GM12878 (cell line): ENCODE results near the gene SNCAIP. TPM values are rescaled to one million over a fixed set of nuclear protein-coding genes. Genes with fewer than 3 reads are reported as not detected.

Experiments
- ATAC-seq: fragments of 200-7000 bp; cut with Tn5 transposase; 3 replicates; pipeline ENCODE4 v1.9.1; 2020; ENCODE audit warnings: mild to moderate bottlenecking, moderate library complexity
- BruUV-seq: library from RNA; stranded (reverse); fragments of 400-500 nt; replicated peaks from 2 replicates; lab custom pipeline; 2021; lab: Mats Ljungman, UMichigan
- CTCF ChIA-PET: fragments of 300-600 bp; sonication (Branson Sonifier 250); formaldehyde crosslinking; extraction: SDS; loops from one replicate; lab custom pipeline; 2021; ENCODE audit warnings: inconsistent platforms; lab: Yijun Ruan, JAX
- POLR2A ChIA-PET: fragments of 350-600 bp; formaldehyde crosslinking; extraction: SDS; loops from one replicate; lab custom pipeline; 2021; ENCODE audit warnings: inconsistent platforms; lab: Charles Lee
- RAD21 ChIA-PET: fragments of 300-600 bp; sonication (Branson Sonifier 250); formaldehyde crosslinking; loops from one replicate; lab custom pipeline; 2023; ENCODE audit warnings: antibody characterized with exemption; ENCODE audit not compliant: unreplicated experiment; lab: Charles Lee
- SMC1A ChIA-PET: fragments of 300-600 bp; sonication (Branson Sonifier 250); formaldehyde crosslinking; loops from one replicate; lab custom pipeline; 2023; ENCODE audit not compliant: unreplicated experiment, uncharacterized antibody; lab: Charles Lee
- DNase-seq: peaks from one replicate; pipeline ENCODE4 v3.0.0-alpha.2; 2011; ENCODE audit warnings: low read depth, low spot score
- FAIRE-seq: peaks from 3 replicates; lab custom pipeline; 2011; peaks lifted over from hg19 to GRCh38; lab: Jason Lieb, UNC
- H2AFZ ChIP-seq: 2 replicates; pipeline ENCODE4 v1.6.0; 2011; ENCODE audit warnings: low read depth, low read length, control low read depth; ENCODE audit not compliant: control insufficient read depth
- H3K27ac ChIP-seq: 2 replicates; pipeline ENCODE4 v1.5.1; 2011; ENCODE audit warnings: control low read depth; ENCODE audit not compliant: control insufficient read depth, insufficient read depth
- H3K27me3 ChIP-seq, 2 experiments: replicated peaks in 1 of 2; 2 replicates each; pipeline versions ENCODE4 v1.6.0 to v1.6.1; 2011; ENCODE audit warnings: low read length in 1 of 2; ENCODE audit not compliant: control insufficient read depth in 2 of 2, insufficient read depth in 2 of 2
- H3K36me3 ChIP-seq, 2 experiments: 2 replicates each; pipeline ENCODE4 v1.5.1; 2011; ENCODE audit warnings: low read length in 1 of 2; ENCODE audit not compliant: control insufficient read depth in 2 of 2, insufficient read depth in 2 of 2
- H3K4me1 ChIP-seq: 2 replicates; pipeline ENCODE4 v1.6.1; 2011; ENCODE audit warnings: mild to moderate bottlenecking, low read length, moderate library complexity, mixed read lengths; ENCODE audit not compliant: control insufficient read depth, insufficient read depth
- H3K4me2 ChIP-seq: 2 replicates; pipeline ENCODE4 v1.6.0; 2011; ENCODE audit warnings: control low read depth; ENCODE audit not compliant: control insufficient read depth, insufficient read depth
- H3K4me3 ChIP-seq: fragments of 200-600 bp; sonication (generic); 2 replicates; pipeline ENCODE4 v1.5.1; 2016
- H3K79me2 ChIP-seq: 2 replicates; pipeline ENCODE4 v1.6.0; 2011; ENCODE audit warnings: low read length; ENCODE audit not compliant: control insufficient read depth, insufficient read depth
- H3K9ac ChIP-seq: 2 replicates; pipeline ENCODE4 v1.8.0; 2011; ENCODE audit warnings: low read length, control low read depth, mixed read lengths; ENCODE audit not compliant: control insufficient read depth, insufficient read depth
- H3K9me3 ChIP-seq: replicated peaks from 3 replicates; pipeline ENCODE4 v1.5.1; 2011; ENCODE audit warnings: mild to moderate bottlenecking, low read length; ENCODE audit not compliant: control insufficient read depth, insufficient read depth
- H4K20me1 ChIP-seq: 2 replicates; pipeline ENCODE4 v1.6.0; 2011; ENCODE audit not compliant: control insufficient read depth, insufficient read depth
- BCL11A ChIP-seq: IDR thresholded peaks from 2 replicates; pipeline ENCODE4 v1.6.1; 2011; ENCODE audit warnings: low read depth, low read length
- EED ChIP-seq: sonication (generic); IDR thresholded peaks from 2 replicates; pipeline ENCODE4 v1.6.1; 2016; ENCODE audit warnings: antibody characterized with exemption, low read depth
- GATAD2B ChIP-seq: fragments of 450-650 bp; conservative IDR thresholded peaks from 2 replicates; pipeline ENCODE4 v1.6.1; 2017; ENCODE audit warnings: low read depth, mild to moderate bottlenecking, moderate library complexity
- HCFC1 ChIP-seq: fragments of 150-350 bp; IDR thresholded peaks from 2 replicates; pipeline ENCODE4 v1.6.1; 2014; ENCODE audit warnings: low read length
- HDAC2 ChIP-seq: fragments of 200-600 bp; sonication (generic); IDR thresholded peaks from 2 replicates; pipeline ENCODE4 v1.6.1; 2017
- IRF5 ChIP-seq: fragments of 450-650 bp; IDR thresholded peaks from 2 replicates; pipeline ENCODE4 v1.6.1; 2017; ENCODE audit warnings: borderline replicate concordance
- KAT2A ChIP-seq: conservative IDR thresholded peaks from 2 replicates; pipeline ENCODE4 v1.6.1; 2011; ENCODE audit warnings: low read depth, low read length; ENCODE audit not compliant: control insufficient read depth
- MEF2B ChIP-seq: fragments of 450-650 bp; IDR thresholded peaks from 2 replicates; pipeline ENCODE4 v1.6.1; 2018; ENCODE audit warnings: mild to moderate bottlenecking, moderate library complexity; ENCODE audit not compliant: partially characterized antibody, poor library complexity, severe bottlenecking
- POLR2AphosphoS2 ChIP-seq: IDR thresholded peaks from 2 replicates; pipeline ENCODE4 v1.6.1; 2011; ENCODE audit warnings: low read depth, mild to moderate bottlenecking, low read length, improper control_type of control experiment, moderate library complexity
- RAD21 ChIP-seq: IDR thresholded peaks from 2 replicates; pipeline ENCODE4 v1.6.1; 2011; ENCODE audit warnings: mild to moderate bottlenecking, low read depth, low read length, moderate library complexity; ENCODE audit not compliant: insufficient read depth
- RCOR1 ChIP-seq: conservative IDR thresholded peaks from 2 replicates; pipeline ENCODE4 v1.6.1; 2012; ENCODE audit warnings: low read depth, low read length, improper control_type of control experiment
- TARDBP ChIP-seq: IDR thresholded peaks from 2 replicates; pipeline ENCODE4 v1.6.1; 2016; ENCODE audit warnings: borderline replicate concordance
- TCF3 ChIP-seq: IDR thresholded peaks from 2 replicates; pipeline ENCODE4 v1.6.1; 2012; ENCODE audit warnings: low read depth, mild to moderate bottlenecking, low read length, borderline replicate concordance; ENCODE audit not compliant: insufficient read depth
- ZZZ3 ChIP-seq: IDR thresholded peaks from 2 replicates; pipeline ENCODE4 v1.6.1; 2011; ENCODE audit warnings: low read depth; ENCODE audit not compliant: control insufficient read depth, insufficient read length
- WGBS: methylation state at CpG from one replicate; pipeline ENCODE4 v1.1.6; 2016; ENCODE audit warnings: low lambda C conversion rate; ENCODE audit not compliant: insufficient replicate concordance, insufficient coverage; ENCODE audit errors: missing lambda C conversion rate; 5-methylcytosine and 5-hydroxymethylcytosine counted together
- in situ Hi-C: fragments of 300-500 bp; cut with MboI; formaldehyde crosslinking; loops from 9 replicates; pipeline ENCODE4 v1.14.3; 2018; ENCODE audit warnings: mixed read lengths
- intact Hi-C: fragments of 100-400 bp; cut with micrococcal nuclease; formaldehyde crosslinking; loops from one replicate; pipeline ENCODE4 v1.14.2; 2022; ENCODE audit not compliant: unreplicated experiment
- polyA plus RNA-seq, 11 experiments: library from polyadenylated mRNA; depleted of rRNA in 4 of 11; unstranded in 6 of 11; stranded (reverse) in 5 of 11; fragments of >200 nt; fragmentation: Nextera tagmentation in 4 of 11; fragmentation: Illumina TruSeq in 1 of 11; extraction: Ambion mirVana in 4 of 11; extraction: Trizol in 1 of 11; gene quantifications; 1 replicate in 1 of 11; 2 replicates in 10 of 11; pipeline versions ENCODE4 v1.2.1 to v1.2.3, GENCODE V29; 2011 to 2016; ENCODE audit warnings: inconsistent platforms in 2 of 11, missing spikeins in 2 of 11, low read depth in 1 of 11
- total RNA-seq, 4 experiments: library from RNA; depleted of rRNA in 3 of 4; stranded (reverse); fragments of >200 nt in 3 of 4; fragmentation: Illumina TruSeq in 1 of 4; extraction: Trizol in 1 of 4; gene quantifications; 2 replicates each; pipeline versions ENCODE4 v1.2.1 to v1.2.3, GENCODE V29; 2013 to 2021
- TF ChIP-seq, protein P1 (sequence below), 3 experiments: IDR thresholded peaks in 2 of 3; conservative IDR thresholded peaks in 1 of 3; 2 replicates each; pipeline ENCODE4 v1.5.1; 2011; ENCODE audit warnings: low read depth in 3 of 3, low read length in 3 of 3, mild to moderate bottlenecking in 3 of 3, control low read depth in 2 of 3, moderate library complexity in 2 of 3, inconsistent platforms in 1 of 3, mixed read lengths in 1 of 3; ENCODE audit not compliant: control insufficient read depth in 2 of 3, insufficient read depth in 1 of 3; ENCODE audit errors: extremely low read depth in 1 of 3
- TF ChIP-seq, protein P2 (sequence below): fragments of 450-650 bp; IDR thresholded peaks from 2 replicates; pipeline ENCODE4 v1.6.1; 2017; ENCODE audit warnings: mild to moderate bottlenecking
- TF ChIP-seq, protein P3 (sequence below): IDR thresholded peaks from 2 replicates; pipeline ENCODE4 v1.6.1; 2011; ENCODE audit warnings: borderline replicate concordance, low read depth, mild to moderate bottlenecking, moderate library complexity, low read length; ENCODE audit not compliant: insufficient read depth, poor library complexity, severe bottlenecking

Gene SNCAIP
- total and polyA plus RNA-seq, 10 of the 15 experiments (the other 5 are each of a cell fraction or from before 2014, with no cell fraction given), result 0.03 to 0.62 (median 0.16) TPM; not detected in 1

DNA sequence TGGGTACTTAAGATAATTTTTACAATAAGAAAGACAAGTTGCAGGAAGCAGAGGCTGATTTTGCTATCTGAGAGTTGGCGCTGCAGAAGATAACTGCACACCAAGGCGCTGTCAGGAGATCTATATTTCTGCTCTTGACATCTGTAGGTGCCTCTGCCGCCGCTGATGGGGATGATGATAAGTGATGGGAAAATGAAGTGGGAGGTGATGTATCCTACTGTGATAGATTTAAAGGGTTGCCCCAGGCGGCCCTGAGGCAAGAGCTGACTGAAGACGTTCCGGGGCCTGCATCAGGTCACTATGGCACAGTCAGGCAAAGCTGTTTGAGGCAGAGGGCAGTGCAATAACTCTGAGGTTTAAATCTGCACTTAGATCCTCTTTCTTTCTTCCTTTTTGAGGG, 78.1 kb downstream of the SNCAIP start:
- H3K4me1 ChIP-seq, result no peaks in the 10 kb centered on the region
- DNase-seq (no peak), FAIRE-seq (no peak), ATAC-seq (no peak)
- 70% methylated on average over 7 of the region's 7 CpGs for WGBS
- no peak overlapping the region for H3K27ac ChIP-seq
- H3K27me3 ChIP-seq, result peaks cover 0 to 2% of the 10 kb centered on the region in 2 experiments; a peak in 2 of 4 replicates
- POLR2A ChIA-PET, result no interaction called here
- no peaks in the 10 kb centered on the region for H3K36me3 ChIP-seq
- BruUV-seq, result no TSS peak
- SMC1A ChIA-PET, result no interaction called here
- RAD21 ChIA-PET, result no interaction called here
- no peak overlapping the region for H3K9ac ChIP-seq
- no peaks in the 10 kb centered on the region for H3K9me3 ChIP-seq
- no peak overlapping the region for H3K4me3 ChIP-seq
- in situ Hi-C loops (no loop called here), intact Hi-C loops (no loop called here)
- H2AFZ ChIP-seq, result no peak overlapping the region
- H3K4me2 ChIP-seq, result no peak overlapping the region
- TF ChIP-seq HCFC1 (no peak), RCOR1 (no peak), ZZZ3 (no peak), HDAC2 (no peak), TCF3 (no peak), IRF5 (no peak), EED (no peak), RAD21 (no peak), GATAD2B (no peak), KAT2A (no peak), MEF2B (no peak), BCL11A (no peak), TARDBP (no peak), POLR2AphosphoS2 (no peak)
- TF ChIP-seq, protein P1, sequence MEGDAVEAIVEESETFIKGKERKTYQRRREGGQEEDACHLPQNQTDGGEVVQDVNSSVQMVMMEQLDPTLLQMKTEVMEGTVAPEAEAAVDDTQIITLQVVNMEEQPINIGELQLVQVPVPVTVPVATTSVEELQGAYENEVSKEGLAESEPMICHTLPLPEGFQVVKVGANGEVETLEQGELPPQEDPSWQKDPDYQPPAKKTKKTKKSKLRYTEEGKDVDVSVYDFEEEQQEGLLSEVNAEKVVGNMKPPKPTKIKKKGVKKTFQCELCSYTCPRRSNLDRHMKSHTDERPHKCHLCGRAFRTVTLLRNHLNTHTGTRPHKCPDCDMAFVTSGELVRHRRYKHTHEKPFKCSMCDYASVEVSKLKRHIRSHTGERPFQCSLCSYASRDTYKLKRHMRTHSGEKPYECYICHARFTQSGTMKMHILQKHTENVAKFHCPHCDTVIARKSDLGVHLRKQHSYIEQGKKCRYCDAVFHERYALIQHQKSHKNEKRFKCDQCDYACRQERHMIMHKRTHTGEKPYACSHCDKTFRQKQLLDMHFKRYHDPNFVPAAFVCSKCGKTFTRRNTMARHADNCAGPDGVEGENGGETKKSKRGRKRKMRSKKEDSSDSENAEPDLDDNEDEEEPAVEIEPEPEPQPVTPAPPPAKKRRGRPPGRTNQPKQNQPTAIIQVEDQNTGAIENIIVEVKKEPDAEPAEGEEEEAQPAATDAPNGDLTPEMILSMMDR (IDR thresholded peaks at IDR 0.05 in 2 of 3, conservative IDR thresholded peaks at IDR 0.05 in 1 of 3; ENCODE audit: control insufficient read depth in 2 of 3, extremely low read depth in 1 of 3, insufficient read depth in 1 of 3, low read depth in 3 of 3, low read length in 3 of 3), result no peak
- TF ChIP-seq, protein P2, sequence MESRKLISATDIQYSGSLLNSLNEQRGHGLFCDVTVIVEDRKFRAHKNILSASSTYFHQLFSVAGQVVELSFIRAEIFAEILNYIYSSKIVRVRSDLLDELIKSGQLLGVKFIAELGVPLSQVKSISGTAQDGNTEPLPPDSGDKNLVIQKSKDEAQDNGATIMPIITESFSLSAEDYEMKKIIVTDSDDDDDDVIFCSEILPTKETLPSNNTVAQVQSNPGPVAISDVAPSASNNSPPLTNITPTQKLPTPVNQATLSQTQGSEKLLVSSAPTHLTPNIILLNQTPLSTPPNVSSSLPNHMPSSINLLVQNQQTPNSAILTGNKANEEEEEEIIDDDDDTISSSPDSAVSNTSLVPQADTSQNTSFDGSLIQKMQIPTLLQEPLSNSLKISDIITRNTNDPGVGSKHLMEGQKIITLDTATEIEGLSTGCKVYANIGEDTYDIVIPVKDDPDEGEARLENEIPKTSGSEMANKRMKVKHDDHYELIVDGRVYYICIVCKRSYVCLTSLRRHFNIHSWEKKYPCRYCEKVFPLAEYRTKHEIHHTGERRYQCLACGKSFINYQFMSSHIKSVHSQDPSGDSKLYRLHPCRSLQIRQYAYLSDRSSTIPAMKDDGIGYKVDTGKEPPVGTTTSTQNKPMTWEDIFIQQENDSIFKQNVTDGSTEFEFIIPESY, result no peak
- TF ChIP-seq, protein P3, sequence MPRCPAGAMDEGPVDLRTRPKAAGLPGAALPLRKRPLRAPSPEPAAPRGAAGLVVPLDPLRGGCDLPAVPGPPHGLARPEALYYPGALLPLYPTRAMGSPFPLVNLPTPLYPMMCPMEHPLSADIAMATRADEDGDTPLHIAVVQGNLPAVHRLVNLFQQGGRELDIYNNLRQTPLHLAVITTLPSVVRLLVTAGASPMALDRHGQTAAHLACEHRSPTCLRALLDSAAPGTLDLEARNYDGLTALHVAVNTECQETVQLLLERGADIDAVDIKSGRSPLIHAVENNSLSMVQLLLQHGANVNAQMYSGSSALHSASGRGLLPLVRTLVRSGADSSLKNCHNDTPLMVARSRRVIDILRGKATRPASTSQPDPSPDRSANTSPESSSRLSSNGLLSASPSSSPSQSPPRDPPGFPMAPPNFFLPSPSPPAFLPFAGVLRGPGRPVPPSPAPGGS, result no peak
- no peaks in the 10 kb centered on the region for H4K20me1 ChIP-seq
- no peaks in the 10 kb centered on the region for H3K79me2 ChIP-seq
- CTCF ChIA-PET, result no interaction called here
